ENCODE measurements around the gene KLHL10. TPM values are rescaled to one million over a fixed set of nuclear protein-coding genes. Genes with fewer than 3 reads are reported as not detected.

KLHL10 gene
- total RNA-seq, 1 experiment from 2014 or later, result not detected

DNA sequence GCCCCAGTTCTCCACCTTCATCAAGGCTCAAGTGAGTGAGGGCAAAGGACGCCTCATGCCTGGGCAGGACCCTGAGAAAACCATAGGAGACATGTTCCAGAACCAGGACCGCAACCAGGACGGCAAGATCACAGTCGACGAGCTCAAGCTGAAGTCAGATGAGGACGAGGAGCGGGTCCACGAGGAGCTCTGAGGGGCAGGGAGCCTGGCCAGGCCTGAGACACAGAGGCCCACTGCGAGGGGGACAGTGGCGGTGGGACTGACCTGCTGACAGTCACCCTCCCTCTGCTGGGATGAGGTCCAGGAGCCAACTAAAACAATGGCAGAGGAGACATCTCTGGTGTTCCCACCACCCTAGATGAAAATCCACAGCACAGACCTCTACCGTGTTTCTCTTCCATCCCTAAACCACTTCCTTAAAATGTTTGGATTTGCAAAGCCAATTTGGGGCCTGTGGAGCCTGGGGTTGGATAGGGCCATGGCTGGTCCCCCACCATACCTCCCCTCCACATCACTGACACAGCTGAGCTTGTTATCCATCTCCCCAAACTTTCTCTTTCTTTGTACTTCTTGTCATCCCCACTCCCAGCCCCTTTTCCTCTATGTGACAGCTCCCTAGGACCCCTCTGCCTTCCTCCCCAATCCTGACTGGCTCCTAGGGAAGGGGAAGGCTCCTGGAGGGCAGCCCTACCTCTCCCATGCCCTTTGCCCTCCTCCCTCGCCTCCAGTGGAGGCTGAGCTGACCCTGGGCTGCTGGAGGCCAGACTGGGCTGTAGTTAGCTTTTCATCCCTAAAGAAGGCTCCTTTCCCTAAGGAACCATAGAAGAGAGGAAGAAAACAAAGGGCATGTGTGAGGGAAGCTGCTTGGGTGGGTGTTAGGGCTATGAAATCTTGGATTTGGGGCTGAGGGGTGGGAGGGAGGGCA is 15.1 kb upstream of the KLHL10 start:
- Histone ChIP-seq H3K36me3 (ENCODE audit: control insufficient read depth, insufficient read depth, low read length) (peaks cover 2% of the 10 kb centered on the region; the same call in 1 of the 2 replicates), H3K27ac (ENCODE audit: low read length) (no peak overlapping the region; the same call in 1 of the 2 replicates), H3K4me1 (ENCODE audit: control insufficient read depth, insufficient read depth, low read length) (no peaks in the 10 kb centered on the region; the same call in 1 of the 2 replicates), H3K9me3 (ENCODE audit: control insufficient read depth, insufficient read depth, low read depth, low read length) (no peaks in the 10 kb centered on the region), H3K27me3 (ENCODE audit: control insufficient read depth, insufficient read depth, low read length) (no peaks in the 10 kb centered on the region), H3K4me3 (ENCODE audit: low read depth in 2 of 2, low read length in 2 of 2) (no peak overlapping the region)
- ATAC-seq, result peak; percentile 4
- DNase-seq (ENCODE audit: low read depth, low spot score), result no peak
- ChIA-PET POLR2A (interaction anchor here (0.5 to 0.6 kb wide), 2 partner anchors 62 to 77 kb away, joined by 3 to 4 read pairs; no protein-coding TSS in a partner anchor), CTCF (no interaction called here)
- BruUV-seq (replicated peaks), result TSS peak; percentile 89
- peak; percentile 50 for TF ChIP-seq POLR2AphosphoS5 (IDR thresholded peaks at IDR 0.05; ENCODE audit: low read depth, low read length)
- TF ChIP-seq, protein P1, sequence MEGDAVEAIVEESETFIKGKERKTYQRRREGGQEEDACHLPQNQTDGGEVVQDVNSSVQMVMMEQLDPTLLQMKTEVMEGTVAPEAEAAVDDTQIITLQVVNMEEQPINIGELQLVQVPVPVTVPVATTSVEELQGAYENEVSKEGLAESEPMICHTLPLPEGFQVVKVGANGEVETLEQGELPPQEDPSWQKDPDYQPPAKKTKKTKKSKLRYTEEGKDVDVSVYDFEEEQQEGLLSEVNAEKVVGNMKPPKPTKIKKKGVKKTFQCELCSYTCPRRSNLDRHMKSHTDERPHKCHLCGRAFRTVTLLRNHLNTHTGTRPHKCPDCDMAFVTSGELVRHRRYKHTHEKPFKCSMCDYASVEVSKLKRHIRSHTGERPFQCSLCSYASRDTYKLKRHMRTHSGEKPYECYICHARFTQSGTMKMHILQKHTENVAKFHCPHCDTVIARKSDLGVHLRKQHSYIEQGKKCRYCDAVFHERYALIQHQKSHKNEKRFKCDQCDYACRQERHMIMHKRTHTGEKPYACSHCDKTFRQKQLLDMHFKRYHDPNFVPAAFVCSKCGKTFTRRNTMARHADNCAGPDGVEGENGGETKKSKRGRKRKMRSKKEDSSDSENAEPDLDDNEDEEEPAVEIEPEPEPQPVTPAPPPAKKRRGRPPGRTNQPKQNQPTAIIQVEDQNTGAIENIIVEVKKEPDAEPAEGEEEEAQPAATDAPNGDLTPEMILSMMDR (IDR thresholded peaks at IDR 0.05), result no peak
- in situ Hi-C loops (cut with HindIII; ENCODE audit: low pct_unique_long_range_greater_than_20kb, low sequenced_read_pairs), result no loop called here
- intact Hi-C loops (cut with micrococcal nuclease; ENCODE audit: unreplicated experiment), result no loop called here

DNA sequence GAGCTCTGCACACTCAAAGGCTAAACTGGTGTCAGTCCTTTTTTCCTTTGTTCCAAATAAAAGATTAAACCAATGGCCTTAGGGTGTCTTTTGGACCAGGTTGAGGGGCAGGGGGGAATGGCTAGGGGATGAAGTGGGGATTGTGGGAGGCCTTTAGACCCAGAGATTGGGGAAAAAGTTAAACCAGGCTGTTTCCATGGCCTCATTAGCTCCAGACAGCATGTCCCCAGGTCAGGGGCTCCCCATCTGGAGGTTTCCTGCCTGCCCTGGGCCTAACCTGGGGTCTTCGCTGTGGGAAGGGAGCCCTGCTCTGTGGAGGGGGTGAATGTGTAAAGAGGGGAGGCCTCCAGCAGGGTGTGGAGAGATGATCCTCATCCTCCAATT is 14.5 kb upstream of the KLHL10 start:
- ChIA-PET POLR2A (no interaction called here), CTCF (no interaction called here)
- DNase-seq (ENCODE audit: low read depth, low spot score), result no peak
- peak; percentile 15 for ATAC-seq
- Histone ChIP-seq H3K36me3 (ENCODE audit: control insufficient read depth, insufficient read depth, low read length) (peaks cover 2% of the 10 kb centered on the region; the same call in 1 of the 2 replicates), H3K4me3 (ENCODE audit: low read depth in 2 of 2, low read length in 2 of 2) (no peak overlapping the region), H3K9me3 (ENCODE audit: control insufficient read depth, insufficient read depth, low read depth, low read length) (no peaks in the 10 kb centered on the region), H3K4me1 (ENCODE audit: control insufficient read depth, insufficient read depth, low read length) (no peaks in the 10 kb centered on the region; the same call in 1 of the 2 replicates), H3K27ac (ENCODE audit: low read length) (no peak overlapping the region), H3K27me3 (ENCODE audit: control insufficient read depth, insufficient read depth, low read length) (no peaks in the 10 kb centered on the region)
- intact Hi-C loops (cut with micrococcal nuclease; ENCODE audit: unreplicated experiment), result no loop called here
- 0 out of 2 replicates have a peak, but pooled peaks have one; percentile 28 for TF ChIP-seq POLR2AphosphoS5 (IDR thresholded peaks at IDR 0.05; ENCODE audit: low read depth, low read length)
- TF ChIP-seq, protein P1 (IDR thresholded peaks at IDR 0.05), result no peak
- in situ Hi-C loops (cut with HindIII; ENCODE audit: low pct_unique_long_range_greater_than_20kb, low sequenced_read_pairs), result no loop called here
- BruUV-seq (replicated peaks), result no TSS peak

DNA sequence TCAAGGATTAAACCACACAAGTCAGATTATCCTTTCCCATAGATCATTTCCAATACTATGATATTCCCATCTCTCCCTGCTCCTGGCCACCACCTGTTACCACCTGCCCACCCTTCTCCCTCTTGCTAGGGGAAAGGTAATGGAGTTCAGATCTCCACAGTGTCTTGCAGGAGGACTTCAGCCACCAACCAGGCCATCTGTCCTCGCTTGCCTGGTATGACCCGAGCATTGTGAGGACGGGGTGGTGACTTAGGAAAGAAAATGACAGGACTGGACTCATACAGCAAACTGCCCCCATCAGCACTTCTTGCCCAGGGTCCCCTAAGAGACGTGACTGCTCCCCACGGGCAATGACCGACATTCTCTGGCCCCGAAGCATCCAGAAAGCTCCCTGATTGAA is 14.0 kb upstream of the KLHL10 start:
- ChIA-PET POLR2A (interaction anchor here (0.6 to 0.7 kb wide), 2 partner anchors 18 to 205 kb away, joined by 7 read pairs; no protein-coding TSS in a partner anchor), CTCF (interaction anchor here (0.6 kb wide), 1 partner anchor 50 kb away, joined by 3 read pairs; no protein-coding TSS in a partner anchor)
- H3K4me3 ChIP-seq (ENCODE audit: low read depth in 2 of 2, low read length in 2 of 2), result no peak overlapping the region
- no peaks in the 10 kb centered on the region for H3K36me3 ChIP-seq (ENCODE audit: control insufficient read depth, insufficient read depth, low read length)
- no peaks in the 10 kb centered on the region; the same call in 1 of the 2 replicates for H3K4me1 ChIP-seq (ENCODE audit: control insufficient read depth, insufficient read depth, low read length)
- BruUV-seq (replicated peaks), result no TSS peak
- ATAC-seq (peak; percentile 11; the same call in 1 of the 2 replicates), DNase-seq (ENCODE audit: low read depth, low spot score) (no peak)
- no peaks in the 10 kb centered on the region for H3K9me3 ChIP-seq (ENCODE audit: control insufficient read depth, insufficient read depth, low read depth, low read length)
- intact Hi-C loops (cut with micrococcal nuclease; ENCODE audit: unreplicated experiment), result no loop called here
- no peaks in the 10 kb centered on the region for H3K27me3 ChIP-seq (ENCODE audit: control insufficient read depth, insufficient read depth, low read length)
- in situ Hi-C loops (cut with HindIII; ENCODE audit: low pct_unique_long_range_greater_than_20kb, low sequenced_read_pairs), result no loop called here
- H3K27ac ChIP-seq (ENCODE audit: low read length), result no peak overlapping the region
- TF ChIP-seq POLR2AphosphoS5 (IDR thresholded peaks at IDR 0.05; ENCODE audit: low read depth, low read length), result peak; percentile 38; the same call in 1 of the 2 replicates
- TF ChIP-seq, protein P2, sequence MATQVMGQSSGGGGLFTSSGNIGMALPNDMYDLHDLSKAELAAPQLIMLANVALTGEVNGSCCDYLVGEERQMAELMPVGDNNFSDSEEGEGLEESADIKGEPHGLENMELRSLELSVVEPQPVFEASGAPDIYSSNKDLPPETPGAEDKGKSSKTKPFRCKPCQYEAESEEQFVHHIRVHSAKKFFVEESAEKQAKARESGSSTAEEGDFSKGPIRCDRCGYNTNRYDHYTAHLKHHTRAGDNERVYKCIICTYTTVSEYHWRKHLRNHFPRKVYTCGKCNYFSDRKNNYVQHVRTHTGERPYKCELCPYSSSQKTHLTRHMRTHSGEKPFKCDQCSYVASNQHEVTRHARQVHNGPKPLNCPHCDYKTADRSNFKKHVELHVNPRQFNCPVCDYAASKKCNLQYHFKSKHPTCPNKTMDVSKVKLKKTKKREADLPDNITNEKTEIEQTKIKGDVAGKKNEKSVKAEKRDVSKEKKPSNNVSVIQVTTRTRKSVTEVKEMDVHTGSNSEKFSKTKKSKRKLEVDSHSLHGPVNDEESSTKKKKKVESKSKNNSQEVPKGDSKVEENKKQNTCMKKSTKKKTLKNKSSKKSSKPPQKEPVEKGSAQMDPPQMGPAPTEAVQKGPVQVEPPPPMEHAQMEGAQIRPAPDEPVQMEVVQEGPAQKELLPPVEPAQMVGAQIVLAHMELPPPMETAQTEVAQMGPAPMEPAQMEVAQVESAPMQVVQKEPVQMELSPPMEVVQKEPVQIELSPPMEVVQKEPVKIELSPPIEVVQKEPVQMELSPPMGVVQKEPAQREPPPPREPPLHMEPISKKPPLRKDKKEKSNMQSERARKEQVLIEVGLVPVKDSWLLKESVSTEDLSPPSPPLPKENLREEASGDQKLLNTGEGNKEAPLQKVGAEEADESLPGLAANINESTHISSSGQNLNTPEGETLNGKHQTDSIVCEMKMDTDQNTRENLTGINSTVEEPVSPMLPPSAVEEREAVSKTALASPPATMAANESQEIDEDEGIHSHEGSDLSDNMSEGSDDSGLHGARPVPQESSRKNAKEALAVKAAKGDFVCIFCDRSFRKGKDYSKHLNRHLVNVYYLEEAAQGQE (IDR thresholded peaks at IDR 0.05; ENCODE audit: insufficient read depth in 1 of 2, low read depth in 2 of 2, low read length in 1 of 2), result no peak

All from Panc1 (cell line).